Pons (tissue), 1 donor: ENCODE measurements around the gene PIEZO2.

Source experiments
- DNase-seq: peaks from one replicate; pipeline ENCODE4 v3.0.0-alpha.2; 2016; ENCODE audit warnings: low spot score

PIEZO2 gene

DNA sequence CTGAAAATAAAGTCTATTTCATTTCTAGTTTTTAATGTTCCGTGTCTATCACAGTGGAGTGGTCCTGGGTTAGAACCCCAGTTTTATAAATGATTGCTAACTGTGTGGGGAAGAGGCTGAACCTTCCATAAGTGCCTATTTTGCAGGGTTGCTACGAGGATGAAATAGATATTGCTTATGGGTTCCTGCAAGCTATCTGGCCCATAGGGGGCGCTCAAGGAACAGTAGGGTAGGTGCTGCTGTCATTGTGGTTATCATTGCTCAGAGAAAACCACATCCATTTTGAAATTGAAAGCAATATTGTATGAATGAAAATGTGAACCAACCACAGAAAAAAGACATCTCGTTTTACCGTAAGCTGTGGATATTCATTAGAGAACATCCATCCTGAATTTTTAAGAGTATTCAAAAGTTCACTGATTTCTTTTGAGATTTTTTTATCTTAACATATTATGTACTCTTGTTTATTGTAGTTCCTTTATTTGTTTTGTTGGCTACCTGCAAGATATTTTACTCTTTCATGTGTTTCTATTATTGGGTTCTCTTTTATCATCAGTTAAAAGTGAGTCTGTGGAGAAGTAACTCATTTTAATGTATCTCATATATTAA lies 362.0 kb downstream of the PIEZO2 start:
- DNase-seq: peak; percentile 92

DNA sequence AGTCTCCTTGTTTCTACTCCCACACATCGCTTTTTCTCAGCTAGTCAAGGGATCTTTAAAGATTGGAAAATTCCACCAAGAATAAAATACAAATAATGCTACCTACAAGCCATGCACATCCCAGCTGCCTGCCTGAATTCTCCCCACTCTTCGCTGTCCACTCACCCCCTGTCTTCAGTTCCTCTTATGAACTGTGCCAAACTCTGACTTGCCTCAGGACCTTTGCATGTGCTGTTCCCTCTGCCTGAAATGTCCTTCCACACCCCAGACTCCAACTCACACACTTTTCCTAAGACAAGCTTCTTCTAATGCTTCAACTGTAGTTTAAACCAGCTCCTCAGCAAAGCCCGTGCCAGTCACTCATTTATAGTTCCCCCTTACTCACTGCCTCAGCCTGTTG lies 363.6 kb downstream of the PIEZO2 start:
- DNase-seq: no peak

DNA sequence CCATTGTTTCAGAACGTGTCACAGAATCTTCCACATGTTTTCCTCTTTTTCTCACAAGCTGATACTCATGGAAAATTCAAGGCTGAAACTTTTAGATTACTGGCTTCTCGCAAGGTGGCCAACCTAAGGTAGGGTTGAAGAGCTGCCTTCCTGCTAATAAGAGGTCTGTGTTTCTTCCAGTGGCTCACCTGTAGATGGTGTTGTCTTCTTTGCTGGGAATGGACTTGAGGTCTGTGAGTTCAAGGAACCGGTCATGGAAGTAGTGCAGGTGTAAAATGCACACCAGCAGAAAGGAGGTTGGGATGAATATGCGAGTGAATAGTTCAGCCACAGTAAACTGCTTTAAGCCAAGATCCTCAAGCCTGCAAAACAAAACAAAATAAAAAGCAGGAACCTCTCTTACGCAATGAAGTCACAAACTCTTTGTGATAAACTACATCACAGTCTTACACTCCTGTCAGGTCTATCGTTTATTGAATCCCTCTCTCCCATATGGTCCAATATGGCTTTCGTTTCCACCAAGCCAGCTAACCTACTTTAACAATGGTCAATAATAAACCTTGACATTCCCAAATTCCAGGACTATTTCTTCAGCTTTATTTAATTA lies 364.7 kb downstream of the PIEZO2 start:
- DNase-seq: peak; percentile 32

DNA sequence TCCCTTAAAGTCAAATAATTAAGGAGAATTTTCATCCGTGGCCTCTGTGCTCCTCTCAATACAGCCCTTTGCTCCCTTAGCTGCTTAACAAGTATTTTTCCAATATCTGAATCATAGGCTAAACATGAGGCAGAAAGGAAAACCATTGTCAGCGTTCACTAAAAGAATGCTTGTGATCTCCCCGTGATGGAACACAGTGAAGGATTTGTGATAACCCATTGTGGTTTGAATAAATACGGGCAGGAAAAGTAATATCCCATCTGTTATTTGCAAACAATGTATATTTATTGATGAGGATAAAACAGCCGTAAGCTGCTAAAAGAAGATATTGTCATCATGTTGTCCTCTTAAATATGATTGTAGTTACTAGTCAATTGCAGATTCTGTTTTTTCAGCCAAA lies 365.4 kb downstream of the PIEZO2 start:
- peak; percentile 83 for DNase-seq

DNA sequence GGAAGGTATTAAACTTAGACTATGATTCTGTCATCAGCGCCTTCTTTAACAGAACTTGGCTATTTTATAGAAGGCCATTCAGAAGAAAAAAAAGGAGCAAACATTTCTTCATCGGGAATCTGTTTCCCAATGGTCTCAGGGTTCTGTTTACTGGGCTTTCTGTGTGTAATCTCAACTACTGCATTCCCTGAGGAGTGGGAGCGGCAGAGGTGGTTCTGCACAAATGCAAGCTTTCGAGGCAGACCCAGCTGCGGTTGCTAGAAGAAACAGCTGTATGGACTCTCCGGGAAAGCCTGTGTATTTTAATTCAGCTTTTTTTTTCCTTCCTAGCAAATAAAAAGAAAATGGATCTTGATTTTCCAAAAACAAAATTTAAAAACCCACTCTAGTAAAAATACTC lies 372.9 kb downstream of the PIEZO2 start:
- no peak for DNase-seq

DNA sequence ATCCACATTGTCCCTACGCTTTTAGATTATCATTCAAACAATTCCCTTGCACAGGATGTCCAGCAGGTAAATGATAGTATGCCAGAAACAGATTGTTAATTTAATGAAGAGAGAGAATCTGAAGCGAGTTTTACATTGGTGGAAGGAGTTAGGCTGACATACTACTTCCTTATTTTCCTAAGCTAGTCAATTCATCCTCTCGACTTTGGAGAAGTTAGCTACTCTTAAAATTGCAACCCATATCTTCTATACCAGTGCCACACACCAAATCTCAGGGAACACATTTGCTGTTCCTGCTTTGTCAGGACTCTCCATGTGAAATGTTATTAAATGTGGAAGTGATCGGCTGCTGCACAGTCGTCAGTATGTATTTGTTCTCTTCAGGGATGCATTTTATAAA lies 374.3 kb downstream of the PIEZO2 start:
- DNase-seq: no peak

DNA sequence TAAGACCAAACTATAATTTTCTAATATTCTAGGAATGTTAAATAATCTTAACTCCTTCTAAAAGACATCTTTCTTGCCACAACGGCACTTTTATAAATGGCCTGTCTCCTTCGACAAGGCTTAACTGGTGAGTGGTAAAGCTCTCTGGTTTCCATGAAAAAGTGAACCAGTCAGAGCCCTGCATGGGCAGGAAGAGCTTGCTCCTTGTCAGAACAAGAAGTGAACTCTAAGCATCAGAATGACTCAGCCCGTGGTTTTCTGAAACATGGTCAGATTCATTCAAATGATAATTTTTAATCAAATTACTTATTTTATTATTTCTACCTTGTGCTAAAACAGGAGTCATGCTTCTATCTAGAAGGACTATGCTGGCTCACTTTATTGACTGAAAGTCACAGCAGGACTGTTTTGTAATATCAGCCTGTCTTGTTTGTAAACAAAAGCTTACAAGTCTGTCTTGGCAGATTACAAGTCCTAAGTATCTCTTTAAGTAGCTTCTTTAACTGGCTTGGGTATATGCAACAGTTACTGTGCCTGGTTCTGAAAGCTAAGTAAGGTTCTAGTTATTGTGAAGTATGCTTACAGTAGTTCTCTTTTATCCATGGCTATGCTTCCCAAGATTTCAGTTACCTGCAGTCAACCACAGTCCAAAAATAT lies 378.2 kb downstream of the PIEZO2 start:
- DNase-seq: no peak

DNA sequence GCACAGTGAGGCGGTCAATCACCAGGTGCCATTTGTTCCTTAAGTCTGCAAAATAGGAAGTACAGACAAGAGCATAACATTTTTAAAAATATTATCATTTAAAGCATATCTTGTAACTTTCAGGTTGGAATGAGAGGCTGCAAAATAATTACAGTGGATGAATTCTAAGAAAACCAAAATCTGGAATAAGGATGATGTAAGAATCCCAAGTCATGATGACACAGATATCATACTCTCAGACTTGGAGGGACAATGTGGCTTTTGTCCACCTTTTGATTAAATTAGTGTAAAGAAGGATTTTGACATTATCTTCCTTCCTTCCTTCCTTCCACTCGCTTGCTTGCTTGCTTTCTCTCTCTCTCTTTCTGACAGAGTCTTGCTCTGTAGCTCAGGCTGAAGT lies 379.1 kb downstream of the PIEZO2 start:
- no peak for DNase-seq

DNA sequence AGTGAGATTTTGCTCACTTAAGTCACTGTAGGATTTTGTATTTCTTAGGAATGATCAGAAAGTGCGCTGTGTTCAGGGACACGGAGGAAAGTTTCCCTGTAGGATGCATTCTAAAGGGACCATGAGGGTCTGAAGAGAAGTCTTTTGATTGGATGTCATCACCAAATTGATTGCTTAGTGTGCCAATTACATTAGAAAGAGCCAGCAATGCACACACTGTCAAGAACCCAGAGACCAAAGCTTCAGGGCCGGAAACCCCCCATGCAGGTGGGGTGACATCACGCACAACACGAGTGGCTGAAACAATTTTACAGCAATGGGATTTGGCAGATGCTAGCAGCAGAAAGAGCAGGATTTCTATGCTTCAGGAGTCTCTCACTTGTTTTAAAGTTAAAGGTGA lies 381.1 kb downstream of the PIEZO2 start:
- no peak for DNase-seq

DNA sequence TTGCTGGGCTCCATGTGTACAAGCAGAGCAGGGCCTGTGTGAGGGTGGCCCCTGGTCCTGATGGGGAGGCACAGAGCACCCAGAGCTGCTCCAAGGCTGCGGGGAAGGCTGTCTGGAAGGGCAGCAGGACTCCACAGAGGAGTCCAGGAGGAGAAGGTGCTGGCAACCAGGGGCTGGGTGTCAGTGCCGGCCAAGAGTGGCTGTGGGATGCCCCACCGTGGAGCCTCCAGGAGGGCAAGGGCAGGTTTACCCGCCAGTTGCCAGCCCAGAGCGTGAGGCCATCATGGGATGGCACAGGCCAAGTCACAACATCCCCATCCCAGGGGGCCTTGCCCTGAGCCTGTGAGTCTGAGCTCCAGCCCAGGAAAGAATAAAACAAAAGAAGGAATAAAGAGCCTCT lies 381.7 kb downstream of the PIEZO2 start:
- DNase-seq: no peak

DNA sequence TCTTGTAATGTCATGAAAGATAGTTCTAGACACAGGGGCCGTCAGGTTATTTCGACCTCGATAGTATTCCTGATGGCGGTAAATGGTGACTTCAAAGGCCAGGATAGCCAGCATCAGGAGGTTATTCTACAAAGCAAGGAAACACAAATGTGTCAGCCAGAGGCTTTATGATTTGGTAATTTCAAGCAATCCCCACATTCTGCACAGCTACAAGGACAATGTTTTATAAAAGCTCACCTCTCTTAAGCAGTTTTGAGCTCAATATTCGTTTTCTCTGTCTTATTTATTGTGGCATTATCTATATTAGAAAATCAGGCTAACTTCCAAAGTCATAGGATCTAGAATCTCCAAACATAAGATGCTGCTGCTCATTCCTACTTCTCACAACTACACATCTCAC lies 388.4 kb downstream of the PIEZO2 start:
- no peak for DNase-seq

DNA sequence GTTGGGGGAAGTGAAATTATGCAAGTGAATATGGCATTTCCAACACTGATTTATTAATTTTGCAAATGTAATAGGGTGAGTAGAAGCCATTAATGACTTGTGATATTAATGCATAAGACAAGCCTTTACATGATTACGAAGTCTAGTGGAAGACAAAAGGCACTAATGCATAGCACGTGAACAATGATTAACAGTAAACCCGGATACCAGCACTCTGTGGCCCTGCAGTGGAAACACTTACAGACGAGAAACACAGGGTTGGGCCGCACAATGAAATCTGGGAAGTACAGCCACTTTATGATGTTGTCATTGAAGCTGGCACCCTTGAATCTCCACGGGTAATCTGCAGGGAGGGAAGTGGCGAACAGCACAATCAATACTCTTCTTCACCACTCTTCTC lies 390.1 kb downstream of the PIEZO2 start:
- no peak for DNase-seq

DNA sequence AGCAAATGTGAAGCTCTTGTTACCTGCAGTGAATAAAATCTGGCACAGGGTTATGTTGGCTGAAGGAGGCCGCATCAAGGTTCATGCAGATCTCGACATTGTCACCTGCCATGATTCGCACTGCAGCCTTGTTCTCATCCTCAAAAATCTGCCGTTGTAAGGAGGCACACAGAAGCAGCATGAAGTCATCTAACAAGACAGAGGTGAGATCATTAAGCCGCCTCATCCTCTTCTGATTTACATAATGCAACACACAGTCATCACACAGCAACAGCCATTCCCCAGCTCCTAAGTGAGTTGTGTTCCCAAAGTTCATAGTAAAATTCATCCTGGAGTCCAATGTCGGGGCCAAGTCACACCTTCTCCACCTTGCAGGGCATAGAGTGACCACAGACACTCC lies 391.4 kb downstream of the PIEZO2 start:
- DNase-seq: no peak

DNA sequence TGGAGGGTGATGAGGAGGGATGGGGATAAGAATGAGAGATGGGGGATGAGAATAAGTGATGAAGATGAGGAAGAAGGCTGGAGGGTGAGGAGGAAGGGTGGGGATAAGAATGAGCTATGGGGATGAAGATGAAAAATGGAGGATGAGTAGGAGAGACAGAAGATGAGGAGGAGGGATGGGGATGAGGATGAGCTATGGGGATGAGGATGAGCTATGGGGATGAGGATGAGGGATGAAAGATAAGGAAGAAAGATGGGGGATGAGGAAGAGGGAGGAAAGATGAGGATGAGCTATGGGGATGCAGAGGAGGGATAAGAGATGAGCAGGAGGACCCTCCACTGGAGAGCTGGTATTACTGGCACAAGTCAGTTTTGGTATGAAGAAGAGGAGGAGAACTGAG lies 392.0 kb downstream of the PIEZO2 start:
- no peak for DNase-seq

DNA sequence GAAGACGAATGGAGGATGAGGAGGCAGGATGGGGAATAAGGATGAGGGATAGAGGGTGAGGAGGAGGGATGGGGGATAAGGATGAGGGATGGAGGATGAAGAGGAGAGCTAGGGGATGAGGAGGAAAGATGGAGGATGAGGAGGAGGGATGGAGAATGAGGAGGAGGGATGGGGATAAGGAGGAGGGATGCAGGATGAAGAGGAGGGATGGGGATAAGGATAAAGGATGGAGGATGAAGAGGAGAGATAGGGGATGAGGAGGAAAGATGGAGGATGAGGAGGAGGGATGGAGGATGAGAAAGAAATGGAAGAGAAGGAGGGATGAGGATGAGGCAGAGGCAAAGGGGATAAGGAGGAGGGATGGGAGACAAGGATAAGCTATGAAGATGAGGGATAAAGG lies 393.5 kb downstream of the PIEZO2 start:
- DNase-seq: no peak

DNA sequence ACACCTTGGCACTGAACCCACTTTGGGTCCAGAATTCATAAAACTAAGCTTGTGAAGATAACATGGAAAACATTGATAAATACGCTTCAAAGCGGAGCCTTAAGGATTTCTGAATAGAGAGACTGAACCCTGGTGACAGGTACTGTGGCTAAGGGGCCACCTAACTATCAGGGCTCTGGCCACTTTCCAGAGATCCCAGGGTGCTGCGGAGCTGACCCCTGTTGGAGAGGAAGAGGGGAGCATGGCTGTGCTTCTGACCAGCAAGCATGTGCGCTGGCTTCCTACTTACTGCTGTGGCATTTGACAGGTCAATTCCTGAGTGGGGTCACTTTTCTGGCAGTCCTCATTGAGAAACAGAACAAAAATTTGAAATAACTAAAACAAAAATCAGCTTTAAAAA lies 395.2 kb downstream of the PIEZO2 start:
- no peak for DNase-seq

DNA sequence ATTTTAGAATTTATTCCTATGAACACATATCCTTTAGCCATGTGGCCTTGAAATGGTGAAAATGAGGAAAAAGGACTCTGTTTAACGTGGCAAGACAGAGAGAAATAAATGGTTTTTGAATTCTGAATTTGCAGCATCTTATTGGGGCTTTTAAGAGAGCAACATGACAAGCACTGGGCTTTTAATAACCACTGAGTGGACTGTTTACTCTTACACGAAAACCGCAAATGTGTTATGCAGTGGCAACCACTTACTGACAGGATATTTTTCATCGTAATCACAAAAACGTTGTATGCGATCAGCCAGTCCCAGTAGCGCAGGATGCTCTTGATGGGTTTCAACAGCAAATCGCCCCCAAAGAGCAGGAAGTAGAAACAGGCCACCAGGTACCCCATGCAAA lies 397.0 kb downstream of the PIEZO2 start:
- DNase-seq: no peak

DNA sequence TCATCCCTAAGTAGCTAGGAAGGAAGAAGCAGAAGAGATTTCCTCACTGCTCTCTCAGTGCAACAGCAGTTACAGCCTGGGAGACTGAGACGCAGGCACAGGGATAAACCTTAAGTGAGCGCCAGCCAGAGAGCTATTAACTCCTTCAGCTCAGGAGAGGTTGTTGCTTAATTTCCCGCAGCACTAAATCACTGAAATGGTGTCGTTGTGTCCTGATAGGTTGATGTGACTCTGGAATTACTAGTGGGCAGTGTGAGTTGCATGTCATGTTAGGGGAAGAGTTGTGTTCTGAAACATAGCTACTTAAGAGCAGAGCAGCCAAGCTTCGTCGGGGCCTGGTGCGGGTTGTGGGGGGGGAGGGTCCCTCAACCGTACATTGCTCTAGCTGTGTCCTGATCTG lies 397.7 kb downstream of the PIEZO2 start:
- DNase-seq: no peak

DNA sequence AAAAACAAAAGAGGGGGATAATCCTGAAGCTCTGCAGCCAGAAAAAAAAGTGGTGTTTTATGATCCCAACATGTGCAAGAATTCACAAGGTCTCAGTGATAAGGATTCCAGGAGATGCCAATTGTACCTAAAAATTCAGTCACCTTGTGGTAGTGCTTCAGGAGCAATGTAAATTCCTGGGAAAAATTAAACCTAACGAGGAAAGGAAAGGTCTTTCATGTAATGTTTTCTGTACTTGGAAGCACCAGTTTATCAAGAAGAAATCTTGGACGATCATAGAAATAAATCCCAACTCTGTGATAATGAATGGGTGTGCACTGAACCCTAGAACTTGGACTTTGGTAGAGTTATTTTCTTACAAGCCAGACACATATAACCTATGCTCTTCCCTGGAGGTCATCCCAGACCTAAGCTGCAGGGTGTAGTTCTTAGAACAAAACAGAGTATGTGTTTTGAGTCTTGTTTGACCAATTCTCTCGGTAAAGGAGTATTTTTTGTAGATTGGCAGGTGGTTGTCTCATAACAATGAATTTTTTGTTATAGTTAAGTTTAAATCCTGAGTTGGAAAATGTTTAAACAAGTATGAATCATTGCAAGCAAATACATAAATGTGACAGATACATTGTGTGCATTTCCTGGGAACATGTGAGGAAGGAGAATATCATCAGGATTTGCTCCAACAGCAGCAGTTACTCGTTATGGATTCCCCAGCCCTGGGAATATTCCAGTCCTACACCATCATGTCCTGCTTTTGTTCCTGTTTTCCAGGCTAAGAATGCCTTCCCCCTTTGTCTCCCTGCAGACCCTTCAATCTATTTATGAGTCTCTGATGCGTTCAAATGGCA lies 399.0 kb downstream of the PIEZO2 start:
- no peak for DNase-seq

DNA sequence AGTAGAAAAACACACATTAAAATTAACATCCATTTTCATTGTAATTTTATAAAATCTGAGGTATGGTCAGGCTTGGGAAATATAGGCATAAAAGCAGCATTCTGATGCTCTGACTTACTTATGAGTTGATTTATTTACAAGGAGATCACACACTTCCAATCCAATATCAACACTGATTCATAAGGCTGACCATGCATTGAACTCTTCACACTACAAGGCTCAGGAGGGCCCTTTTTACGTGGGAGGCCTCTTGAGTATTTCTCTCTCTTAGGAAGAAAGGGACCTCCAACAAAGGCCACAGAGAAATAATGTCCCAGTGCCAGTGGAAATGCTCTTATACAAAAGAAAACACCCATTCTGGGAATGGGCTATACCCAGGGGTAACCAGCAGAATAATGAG lies 400.7 kb downstream of the PIEZO2 start:
- DNase-seq: no peak

DNA sequence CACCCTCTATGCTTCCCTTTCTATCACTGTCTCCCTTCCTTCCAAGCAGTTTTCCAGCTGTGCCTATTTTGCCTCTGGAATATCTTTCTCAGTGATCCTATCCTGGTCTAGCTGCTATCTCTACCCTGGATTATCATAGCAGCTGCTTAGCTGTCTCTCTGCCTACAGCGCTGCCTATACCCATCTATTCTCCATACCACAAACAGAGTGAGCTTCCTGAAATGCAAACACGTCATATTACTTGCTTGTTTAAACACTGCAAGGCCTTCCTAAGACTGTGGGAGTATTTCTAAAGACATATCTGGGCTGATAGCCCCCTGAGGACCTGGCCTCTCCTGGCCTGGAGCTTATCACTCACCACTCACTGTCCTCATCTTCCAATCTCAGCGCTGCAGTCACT lies 403.4 kb downstream of the PIEZO2 start:
- no peak for DNase-seq

DNA sequence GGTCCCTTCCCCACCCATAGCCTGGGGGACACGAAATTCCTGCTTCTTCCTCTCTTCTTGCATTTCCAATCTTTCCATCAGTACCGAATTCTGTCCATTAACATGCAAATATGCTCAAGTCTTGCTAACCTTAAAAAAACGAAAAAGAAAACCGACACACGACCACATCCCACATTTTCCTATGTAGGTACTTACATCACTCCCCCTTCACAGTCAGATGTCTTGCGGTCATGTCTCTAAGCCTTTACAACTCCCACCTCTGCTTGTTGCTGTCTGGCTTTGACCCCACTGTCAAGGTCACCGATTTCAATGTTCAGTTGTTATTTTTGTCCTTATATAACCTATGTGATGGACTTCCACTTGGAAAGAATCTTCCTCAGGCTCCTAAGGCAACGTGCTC lies 404.1 kb downstream of the PIEZO2 start:
- DNase-seq: no peak

DNA sequence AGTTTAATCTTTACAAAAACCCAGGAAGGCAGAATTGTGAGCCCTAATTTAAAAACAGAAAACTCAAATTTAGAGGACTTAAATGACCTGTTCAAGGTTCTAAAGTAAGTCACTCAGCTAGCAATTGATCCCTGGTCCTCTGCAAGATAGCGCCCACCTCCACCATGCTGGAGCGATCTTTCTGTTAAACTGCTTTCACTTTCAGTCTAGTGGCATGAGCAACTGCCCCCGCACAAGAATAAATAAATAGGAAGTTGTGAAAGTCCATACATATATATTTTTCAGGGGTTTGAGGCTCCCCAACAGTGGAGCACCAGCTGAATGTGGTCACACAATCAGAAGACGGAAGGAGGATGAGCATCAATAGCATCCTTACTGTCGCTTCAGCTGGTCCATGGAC lies 405.6 kb downstream of the PIEZO2 start:
- DNase-seq: no peak
